Esophagus squamous epithelium (tissue), 4 donors: ENCODE data around the gene GALNTL6.

Experiments
- CTCF ChIP-seq, 6 experiments: fragments of 450-650 bp in 4 of 6; fragments of 200-600 bp in 2 of 6; sonication (generic) in 2 of 6; IDR thresholded peaks; one replicate each; pipeline ENCODE4 v1.5.1; 2016 to 2019; ENCODE audit warnings: antibody characterized with exemption in 6 of 6, mild to moderate bottlenecking in 4 of 6, moderate library complexity in 4 of 6
- POLR2A ChIP-seq, 4 donors: fragments of 450-650 bp; IDR thresholded peaks; one replicate each; pipeline ENCODE4 v1.6.1; 2017; ENCODE audit warnings: antibody characterized with exemption in 4 of 4, mild to moderate bottlenecking in 4 of 4, moderate library complexity in 3 of 4

GRCh38 chr4:172547724-172548123 lies 734.5 kb downstream of the GALNTL6 start:
- TF ChIP-seq CTCF (IDR thresholded peaks at IDR 0.05) (no peak), POLR2A (IDR thresholded peaks at IDR 0.05) (no peak)
